Hepatocyte (in vitro differentiated cells): Measurements from ENCODE around the gene KRT3. TPM values are rescaled to one million over a fixed set of nuclear protein-coding genes. Genes with fewer than 3 reads are reported as not detected.

Experiments
- DNase-seq: peaks from one replicate; pipeline ENCODE4 v3.0.0-alpha.2; 2016; ENCODE audit warnings: low spot score
- H2AFZ ChIP-seq: fragments of 200-600 bp; sonication (generic); 2 replicates; pipeline ENCODE4 v1.6.0; 2016; ENCODE audit warnings: antibody characterized with exemption, mild to moderate bottlenecking
- H3K27ac ChIP-seq: fragments of 200-600 bp; sonication (generic); 2 replicates; pipeline ENCODE4 v1.5.1; 2016; ENCODE audit warnings: mild to moderate bottlenecking
- H3K27me3 ChIP-seq: fragments of 200-600 bp; sonication (generic); 2 replicates; pipeline ENCODE4 v1.6.1; 2016
- H3K36me3 ChIP-seq: fragments of 200-600 bp; sonication (generic); replicated peaks from 2 replicates; pipeline ENCODE4 v1.5.1; 2016; ENCODE audit warnings: low read depth; ENCODE audit not compliant: insufficient read depth
- H3K4me1 ChIP-seq: fragments of 200-600 bp; sonication (generic); 2 replicates; pipeline ENCODE4 v1.5.1; 2016; ENCODE audit warnings: mild to moderate bottlenecking, moderate library complexity; ENCODE audit not compliant: insufficient read depth
- H3K4me2 ChIP-seq: fragments of 200-600 bp; sonication (generic); 2 replicates; pipeline ENCODE4 v1.6.0; 2016
- H3K4me3 ChIP-seq: fragments of 200-600 bp; sonication (generic); 2 replicates; pipeline ENCODE4 v1.5.1; 2016; ENCODE audit warnings: mild to moderate bottlenecking
- H3K79me2 ChIP-seq: fragments of 200-600 bp; sonication (generic); 2 replicates; pipeline ENCODE4 v1.6.0; 2017; ENCODE audit warnings: mild to moderate bottlenecking
- H3K9me2 ChIP-seq: fragments of 200-600 bp; sonication (generic); replicated peaks from 2 replicates; pipeline ENCODE4 v1.6.0; 2017; ENCODE audit warnings: mild to moderate bottlenecking; ENCODE audit not compliant: insufficient read depth
- H3K9me3 ChIP-seq: fragments of 200-600 bp; sonication (generic); 2 replicates; pipeline ENCODE4 v1.5.1; 2016; ENCODE audit warnings: low read depth, mild to moderate bottlenecking
- H4K20me1 ChIP-seq: fragments of 200-600 bp; sonication (generic); 2 replicates; pipeline ENCODE4 v1.6.0; 2016; ENCODE audit warnings: mild to moderate bottlenecking; ENCODE audit not compliant: insufficient read depth, poor library complexity, severe bottlenecking
- CTCF ChIP-seq: fragments of 200-600 bp; sonication (generic); IDR thresholded peaks from 2 replicates; pipeline ENCODE4 v1.5.1; 2016; ENCODE audit warnings: antibody characterized with exemption, mild to moderate bottlenecking; ENCODE audit not compliant: poor library complexity
- EZH2 ChIP-seq: fragments of 200-600 bp; sonication (generic); IDR thresholded peaks from 2 replicates; pipeline ENCODE4 v1.6.1; 2016; ENCODE audit warnings: antibody characterized with exemption, mild to moderate bottlenecking, borderline replicate concordance
- EZH2phosphoT487 ChIP-seq: fragments of 200-600 bp; sonication (generic); IDR thresholded peaks from one replicate; pipeline ENCODE4 v1.6.1; 2018; ENCODE audit warnings: antibody characterized with exemption, mild to moderate bottlenecking, low read depth, moderate library complexity; ENCODE audit not compliant: unreplicated experiment, severe bottlenecking
- WGBS: methylation state at CpG from one replicate; pipeline ENCODE4 v1.1.6; 2016; ENCODE audit warnings: low lambda C conversion rate; ENCODE audit errors: missing lambda C conversion rate; 5-methylcytosine and 5-hydroxymethylcytosine counted together
- polyA plus RNA-seq: library from polyadenylated mRNA; unstranded; fragments of >200 nt; fragmentation: Nextera tagmentation; extraction: Ambion mirVana; gene quantifications from 2 replicates; pipeline ENCODE4 v1.2.1, GENCODE V29; 2016
- total RNA-seq: library from RNA; depleted of rRNA; stranded (reverse); fragments of >200 nt; gene quantifications from 2 replicates; pipeline ENCODE4 v1.2.3, GENCODE V29; 2014

KRT3 gene
- total and polyA plus RNA-seq, 2 experiments from 2014 or later: not detected

DNA sequence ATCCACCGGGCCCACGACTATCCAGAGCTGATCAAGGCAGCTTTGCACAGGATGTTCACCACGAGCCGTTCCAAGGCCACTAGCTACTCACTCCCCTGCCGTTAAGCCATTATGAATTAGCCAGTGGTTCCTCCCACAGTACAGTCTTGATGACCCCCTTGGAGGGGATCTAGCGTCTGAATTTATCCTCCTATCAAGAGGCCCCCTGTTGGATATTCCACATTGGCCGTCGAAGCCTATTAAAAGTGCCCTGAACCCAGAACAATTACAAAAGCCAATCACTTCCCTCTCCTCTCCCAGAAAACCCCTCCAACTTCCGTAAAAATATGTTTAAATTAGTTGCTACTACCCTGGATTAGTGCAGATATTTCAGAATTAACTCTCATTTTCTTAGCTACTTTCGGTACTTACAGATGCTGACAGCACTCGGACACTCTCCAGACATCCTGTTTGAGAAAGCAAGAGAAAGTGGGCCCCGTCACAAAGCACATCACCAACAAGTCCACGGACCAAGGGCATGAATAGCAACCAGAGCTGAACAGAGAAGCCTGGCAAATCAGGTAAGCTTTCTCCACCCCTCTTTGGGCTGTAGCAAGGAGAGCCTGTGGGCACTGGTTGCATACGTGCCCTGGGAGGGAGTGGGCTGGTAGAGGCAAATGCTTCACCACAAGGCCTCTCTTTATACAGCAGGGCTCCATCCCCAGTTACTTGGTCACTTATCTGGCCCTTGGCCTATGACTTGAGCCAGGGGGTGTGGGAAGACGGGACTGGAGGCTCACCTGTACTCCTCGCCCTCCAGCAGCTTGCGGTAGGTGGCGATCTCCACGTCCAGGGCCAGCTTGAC, 5.3 kb downstream of the KRT3 start:
- no peak overlapping the region for H2AFZ ChIP-seq
- TF ChIP-seq EZH2phosphoT487 (no peak), CTCF (no peak), EZH2 (no peak)
- 75% methylated on average over 19 of the region's 19 CpGs for WGBS

DNA sequence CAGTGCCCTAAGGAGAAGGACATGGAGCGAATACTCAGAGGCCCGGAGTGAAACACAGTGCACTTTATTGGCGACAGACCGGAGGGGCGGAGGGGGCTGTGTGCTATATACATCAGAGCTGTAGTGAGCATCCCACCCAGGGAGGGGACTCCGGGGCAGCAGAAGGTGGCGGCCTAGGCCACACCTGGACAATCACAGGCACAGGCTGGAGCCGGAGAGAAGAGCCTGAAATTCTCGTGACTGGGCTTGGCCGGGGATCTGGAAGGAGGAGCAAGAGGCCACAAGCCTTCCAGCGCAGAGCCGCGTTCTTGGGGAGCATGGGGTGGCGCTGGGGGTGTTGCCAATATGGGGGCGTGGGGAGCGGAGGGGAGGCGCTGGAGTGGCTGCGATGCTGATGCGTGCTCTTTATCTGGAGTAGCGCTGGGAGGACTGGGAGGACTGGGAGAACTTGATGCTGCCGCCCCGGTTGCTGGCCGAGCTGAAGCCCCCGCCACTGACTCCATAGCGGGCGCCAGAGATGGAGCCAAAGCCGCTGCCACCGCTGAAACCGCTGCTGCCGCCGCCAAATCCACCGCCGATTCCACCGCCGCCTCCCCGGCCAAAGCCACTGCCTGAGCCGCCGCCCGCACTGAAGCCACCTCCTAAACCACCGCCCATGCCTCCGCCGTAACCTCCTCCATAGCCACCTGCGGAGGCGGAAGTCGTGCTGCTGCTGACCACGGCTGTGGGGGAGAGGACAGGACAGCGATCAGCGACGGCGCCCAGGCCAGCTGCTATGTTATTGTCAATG, 6.1 kb downstream of the KRT3 start:
- Histone ChIP-seq H3K79me2 (no peaks in the 10 kb centered on the region), H3K4me1 (peaks cover 5% of the 10 kb centered on the region), H3K27ac (no peak overlapping the region), H3K9me2 (no peaks in the 10 kb centered on the region), H4K20me1 (no peaks in the 10 kb centered on the region), H3K27me3 (no peaks in the 10 kb centered on the region), H3K4me2 (no peak overlapping the region), H2AFZ (no peak overlapping the region), H3K4me3 (no peak overlapping the region), H3K9me3 (no peaks in the 10 kb centered on the region), H3K36me3 (no peaks in the 10 kb centered on the region)
- 87% methylated on average over 42 of the region's 50 CpGs for WGBS
- DNase-seq: no peak
- TF ChIP-seq EZH2phosphoT487: no peak
- TF ChIP-seq EZH2: no peak
- no peak for TF ChIP-seq CTCF

More for the DNA sequence above, 5.3 kb downstream of the KRT3 start:
- peaks cover 5% of the 10 kb centered on the region for H3K4me1 ChIP-seq
- H3K79me2 ChIP-seq: no peaks in the 10 kb centered on the region
- H3K36me3 ChIP-seq: no peaks in the 10 kb centered on the region
- H3K4me3 ChIP-seq: no peak overlapping the region
- no peaks in the 10 kb centered on the region for H3K9me2 ChIP-seq
- no peaks in the 10 kb centered on the region for H3K9me3 ChIP-seq
- no peaks in the 10 kb centered on the region for H4K20me1 ChIP-seq
- no peaks in the 10 kb centered on the region for H3K27me3 ChIP-seq
- no peak overlapping the region for H3K4me2 ChIP-seq
- no peak overlapping the region for H3K27ac ChIP-seq
- DNase-seq: no peak

DNA sequence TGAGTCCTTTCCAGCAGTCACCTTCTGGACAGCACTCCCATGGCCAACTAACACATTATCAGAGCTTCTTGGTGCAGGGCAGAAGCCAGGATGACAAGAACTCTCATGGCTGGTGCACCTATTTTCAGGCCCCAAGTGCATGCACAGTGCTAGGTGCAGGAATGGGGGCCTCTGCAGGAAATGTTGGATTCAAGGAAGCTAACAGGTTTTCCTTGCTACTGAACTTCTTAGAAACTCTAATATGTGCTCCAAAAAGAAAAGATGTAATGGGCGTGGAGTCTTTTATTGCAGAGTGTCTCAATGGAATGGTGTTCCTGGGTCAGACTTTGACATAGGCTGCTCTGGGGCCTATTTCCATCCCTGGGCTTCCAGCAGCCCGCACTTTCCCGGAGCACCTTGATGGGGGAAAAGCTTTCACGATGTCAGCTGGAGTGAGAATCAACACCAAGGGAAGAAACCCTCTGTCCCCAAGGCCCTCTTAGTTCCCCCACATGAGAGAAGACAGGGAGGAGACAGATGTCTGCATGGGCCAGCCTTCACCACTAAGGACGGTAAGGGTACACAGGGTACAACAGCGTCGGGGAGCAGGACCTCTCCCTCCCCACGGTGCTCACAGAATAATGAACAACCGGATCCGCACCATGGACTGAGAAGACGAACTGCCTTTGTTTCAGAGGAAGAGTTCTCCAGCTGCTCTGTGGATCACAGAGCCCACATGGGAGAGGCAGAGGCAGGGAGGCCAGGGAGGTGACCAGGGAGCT, 6.9 kb downstream of the KRT3 start:
- no peak overlapping the region for H2AFZ ChIP-seq
- TF ChIP-seq CTCF (no peak), EZH2phosphoT487 (no peak), EZH2 (no peak)
- H3K79me2 ChIP-seq: no peaks in the 10 kb centered on the region
- no peaks in the 10 kb centered on the region for H3K36me3 ChIP-seq
- no peaks in the 10 kb centered on the region for H3K27me3 ChIP-seq
- no peaks in the 10 kb centered on the region for H3K9me2 ChIP-seq
- no peaks in the 10 kb centered on the region for H3K9me3 ChIP-seq
- no peak overlapping the region for H3K27ac ChIP-seq
- H4K20me1 ChIP-seq: no peaks in the 10 kb centered on the region
- no peak overlapping the region for H3K4me3 ChIP-seq
- DNase-seq: no peak
- 97% methylated on average over 11 of the region's 11 CpGs for WGBS
- H3K4me1 ChIP-seq: peaks cover 5% of the 10 kb centered on the region
- H3K4me2 ChIP-seq: no peak overlapping the region
